H9 (cell line): Measurements from ENCODE around the gene GRK3. TPM values are rescaled to one million over a fixed set of nuclear protein-coding genes. Genes with fewer than 3 reads are reported as not detected.

Experiments
- DNase-seq: peaks from one replicate; pipeline ENCODE4 v3.0.0-alpha.2; 2017
- H2AFZ ChIP-seq: one replicate; pipeline ENCODE4 v1.6.1; 2013; ENCODE audit warnings: mild to moderate bottlenecking, low read length, control low read depth, moderate library complexity
- H2AK5ac ChIP-seq: 2 replicates; pipeline ENCODE4 v1.6.1; 2013; ENCODE audit warnings: low read length, control low read depth, mixed read lengths; ENCODE audit not compliant: insufficient read length
- H2BK120ac ChIP-seq: one replicate; pipeline ENCODE4 v1.6.1; 2013; ENCODE audit warnings: low read depth, mild to moderate bottlenecking, low read length, control low read depth, inconsistent platforms; ENCODE audit not compliant: poor library complexity, severe bottlenecking
- H2BK12ac ChIP-seq: 2 replicates; pipeline ENCODE4 v1.6.1; 2013; ENCODE audit warnings: low read length, control low read depth, mixed read lengths, low read depth; ENCODE audit not compliant: insufficient read length
- H2BK15ac ChIP-seq: 2 replicates; pipeline ENCODE4 v1.6.1; 2013; ENCODE audit warnings: low read depth, low read length, control low read depth
- H2BK20ac ChIP-seq: one replicate; pipeline ENCODE4 v1.6.1; 2013; ENCODE audit warnings: low read depth, mild to moderate bottlenecking, low read length, control low read depth, inconsistent platforms; ENCODE audit not compliant: poor library complexity, severe bottlenecking
- H2BK5ac ChIP-seq: 2 replicates; pipeline ENCODE4 v1.6.1; 2013; ENCODE audit warnings: low read length, control low read depth, mixed read lengths; ENCODE audit not compliant: insufficient read length
- H3K14ac ChIP-seq: 2 replicates; pipeline ENCODE4 v1.6.1; 2013; ENCODE audit warnings: low read length, control low read depth; ENCODE audit not compliant: insufficient read depth
- H3K18ac ChIP-seq: 2 replicates; pipeline ENCODE4 v1.6.1; 2013; ENCODE audit warnings: low read depth, mild to moderate bottlenecking, mixed read lengths, low read length, control low read depth; ENCODE audit not compliant: insufficient read length
- H3K23ac ChIP-seq: 2 replicates; pipeline ENCODE4 v1.6.1; 2013; ENCODE audit warnings: low read length, control low read depth, mixed read lengths, low read depth; ENCODE audit not compliant: insufficient read length
- H3K23me2 ChIP-seq: 2 replicates; pipeline ENCODE4 v1.6.1; 2013; ENCODE audit warnings: low read depth, mild to moderate bottlenecking, mixed read lengths, low read length, control low read depth; ENCODE audit not compliant: insufficient read length, poor library complexity, severe bottlenecking
- H3K27ac ChIP-seq: 2 replicates; pipeline ENCODE4 v1.5.1; 2013; ENCODE audit warnings: low read length, control low read depth, mixed read lengths, low read depth; ENCODE audit not compliant: insufficient read length
- H3K27me3 ChIP-seq: 2 replicates; pipeline ENCODE4 v1.6.1; 2013; ENCODE audit warnings: low read length, control low read depth, inconsistent platforms; ENCODE audit not compliant: insufficient read depth
- H3K4ac ChIP-seq: 2 replicates; pipeline ENCODE4 v1.6.1; 2013; ENCODE audit warnings: low read depth, mild to moderate bottlenecking, control low read depth, inconsistent platforms, low read length, moderate library complexity
- H3K4me1 ChIP-seq: 2 replicates; pipeline ENCODE4 v1.6.1; 2013; ENCODE audit warnings: low read length, control low read depth, inconsistent platforms; ENCODE audit not compliant: insufficient read depth
- H3K4me2 ChIP-seq: 2 replicates; pipeline ENCODE4 v1.6.1; 2013; ENCODE audit warnings: low read length, control low read depth, mixed read lengths; ENCODE audit not compliant: insufficient read length, insufficient read depth
- H3K56ac ChIP-seq: 2 replicates; pipeline ENCODE4 v1.6.1; 2013; ENCODE audit warnings: low read depth, mild to moderate bottlenecking, mixed read lengths, low read length, control low read depth; ENCODE audit not compliant: insufficient read length
- H3K79me1 ChIP-seq: 2 replicates; pipeline ENCODE4 v1.6.1; 2013; ENCODE audit warnings: low read depth, mild to moderate bottlenecking, moderate library complexity, low read length, control low read depth, inconsistent platforms; ENCODE audit not compliant: insufficient read depth, poor library complexity, severe bottlenecking
- H3K79me2 ChIP-seq: 2 replicates; pipeline ENCODE4 v1.6.1; 2013; ENCODE audit warnings: low read length, control low read depth, inconsistent platforms; ENCODE audit not compliant: insufficient read depth
- H3K9ac ChIP-seq: 2 replicates; pipeline ENCODE4 v1.6.1; 2013; ENCODE audit warnings: low read length, control low read depth, mixed read lengths; ENCODE audit not compliant: insufficient read length; ENCODE audit errors: extremely low read depth
- H3K9me3 ChIP-seq: one replicate; pipeline ENCODE4 v1.6.1; 2013; ENCODE audit warnings: low read depth, low read length, inconsistent platforms; ENCODE audit not compliant: control insufficient read depth
- H3T11ph ChIP-seq: one replicate; pipeline ENCODE4 v1.6.1; 2013; ENCODE audit warnings: mild to moderate bottlenecking, low read length, control low read depth, inconsistent platforms
- H4K20me1 ChIP-seq: one replicate; pipeline ENCODE4 v1.6.1; 2013; ENCODE audit not compliant: control insufficient read depth, insufficient read length, insufficient read depth
- H4K5ac ChIP-seq: 2 replicates; pipeline ENCODE4 v1.6.1; 2013; ENCODE audit warnings: low read depth, mild to moderate bottlenecking, mixed read lengths, low read length, control low read depth; ENCODE audit not compliant: insufficient read length
- H4K8ac ChIP-seq: replicated peaks from 2 replicates; pipeline ENCODE4 v1.6.1; 2013; ENCODE audit warnings: low read length, control low read depth, mixed read lengths, low read depth; ENCODE audit not compliant: insufficient read length
- H4K91ac ChIP-seq: 2 replicates; pipeline ENCODE4 v1.6.1; 2013; ENCODE audit warnings: low read depth, mild to moderate bottlenecking, moderate library complexity, mixed read lengths, low read length, control low read depth; ENCODE audit not compliant: insufficient read length
- H3K27ac Mint-ChIP-seq, 3 experiments: 2 replicates in 2 of 3; 3 replicates in 1 of 3; pipeline ENCODE4 v1.8.0; 2020 to 2021; ENCODE audit warnings: mixed read lengths in 3 of 3, mild to moderate bottlenecking in 1 of 3, moderate library complexity in 1 of 3
- H3K27me3 Mint-ChIP-seq: 2 replicates; pipeline ENCODE4 v1.8.0; 2021; ENCODE audit warnings: low read depth, mild to moderate bottlenecking, moderate library complexity, mixed read lengths
- H3K36me3 Mint-ChIP-seq, 3 experiments: 2 replicates in 2 of 3; 3 replicates in 1 of 3; pipeline ENCODE4 v1.8.0; 2020 to 2021; ENCODE audit warnings: low read depth in 3 of 3, mixed read lengths in 3 of 3; ENCODE audit not compliant: insufficient read depth in 1 of 3
- H3K4me1 Mint-ChIP-seq, 2 experiments: 2 replicates each; pipeline ENCODE4 v1.8.0; 2020; ENCODE audit warnings: mixed read lengths in 2 of 2
- H3K4me3 Mint-ChIP-seq, 2 experiments: 2 replicates in 1 of 2; 3 replicates in 1 of 2; pipeline ENCODE4 v1.8.0; 2020 to 2021; ENCODE audit warnings: mild to moderate bottlenecking in 2 of 2, mixed read lengths in 2 of 2, moderate library complexity in 1 of 2
- H3K9me3 Mint-ChIP-seq, 2 experiments: 2 replicates in 1 of 2; 3 replicates in 1 of 2; pipeline ENCODE4 v1.8.0; 2020; ENCODE audit warnings: mild to moderate bottlenecking in 2 of 2, mixed read lengths in 2 of 2, moderate library complexity in 1 of 2
- WGBS: extraction: QIAGEN DNeasy Blood & Tissue Kit; methylation state at CpG from one replicate; pipeline ENCODE4 v1.1.7; 2013; ENCODE audit warnings: missing lambda C conversion rate, low lambda C conversion rate, mixed read lengths; ENCODE audit not compliant: insufficient read length; ENCODE audit errors: extremely low coverage; 5-methylcytosine and 5-hydroxymethylcytosine counted together
- total RNA-seq: library from RNA; stranded (reverse); gene quantifications from 2 replicates; pipeline ENCODE4 v1.2.1, GENCODE V29; 2021
- TF ChIP-seq, protein P1 (sequence below): fragments of 200-600 bp; sonication (generic); conservative IDR thresholded peaks from 3 replicates; pipeline ENCODE4 v1.8.0; 2021; ENCODE audit warnings: antibody characterized with exemption, mild to moderate bottlenecking

Gene GRK3
- total RNA-seq, 1 experiment from 2014 or later: 23.9 TPM

DNA sequence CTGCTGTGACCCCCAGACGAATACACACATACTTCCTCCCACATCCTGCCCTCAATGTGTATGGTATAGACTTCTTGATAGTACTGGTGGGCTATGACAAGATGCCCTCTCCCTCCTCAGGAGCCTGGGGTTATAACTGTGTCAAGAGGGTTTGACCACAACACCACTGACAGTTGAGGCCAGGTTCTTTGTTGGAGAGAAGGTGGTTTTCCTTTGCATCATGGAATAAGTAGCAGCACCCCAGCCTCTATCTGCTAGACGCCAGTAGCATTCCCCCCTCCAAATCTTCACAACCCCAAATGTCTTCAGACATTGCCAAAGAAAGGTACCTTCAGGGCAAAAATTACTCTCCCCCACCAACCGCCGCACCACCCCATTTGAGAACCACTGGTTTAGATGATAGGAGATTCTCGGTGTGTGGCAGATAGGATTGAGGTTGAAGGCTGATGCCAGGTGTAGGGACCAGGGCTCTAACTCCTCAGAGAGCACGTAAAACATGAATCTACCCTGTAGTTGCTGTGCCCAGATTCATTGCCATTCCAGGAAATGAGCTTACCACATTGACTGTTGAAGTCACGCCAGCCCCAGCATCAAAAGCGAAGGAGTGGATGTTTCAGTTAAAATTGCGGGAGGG lies 172.0 kb downstream of the GRK3 start:
- Mint-ChIP-seq H3K27me3 (peaks cover 5% of the 10 kb centered on the region), H3K27ac (no peak overlapping the region)
- WGBS: no CpG with 5 or more reads among the region's 9 CpGs

More for the DNA sequence above, 172.0 kb downstream of the GRK3 start:
- Mint-ChIP-seq H3K9me3 (no peaks in the 10 kb centered on the region), H3K36me3 (no peaks in the 10 kb centered on the region; a peak in 1 of 7 replicates), H3K4me3 (no peak overlapping the region; a peak in 1 of 5 replicates), H3K4me1 (no peaks in the 10 kb centered on the region)
- Histone ChIP-seq H3K4me2 (no peak overlapping the region), H3K18ac (no peak overlapping the region), H2BK120ac (no peak overlapping the region), H3K9me3 (no peaks in the 10 kb centered on the region), H3K14ac (no peak overlapping the region), H3K27ac (no peak overlapping the region), H4K91ac (no peak overlapping the region), H3K79me1 (no peaks in the 10 kb centered on the region), H3K56ac (no peak overlapping the region), H3K79me2 (no peaks in the 10 kb centered on the region), H4K8ac (no peak overlapping the region), H4K5ac (no peak overlapping the region), H3T11ph (no peak overlapping the region), H2BK20ac (no peak overlapping the region), H3K4me1 (no peaks in the 10 kb centered on the region), H2AK5ac (no peak overlapping the region), H2BK5ac (no peak overlapping the region), H2AFZ (no peak overlapping the region), H4K20me1 (no peaks in the 10 kb centered on the region), H2BK15ac (no peak overlapping the region), H3K4ac (no peak overlapping the region), H2BK12ac (no peak overlapping the region), H3K23ac (no peak overlapping the region), H3K9ac (no peak overlapping the region), H3K27me3 (no peaks in the 10 kb centered on the region), H3K23me2 (no peaks in the 10 kb centered on the region)
- TF ChIP-seq, protein P1, sequence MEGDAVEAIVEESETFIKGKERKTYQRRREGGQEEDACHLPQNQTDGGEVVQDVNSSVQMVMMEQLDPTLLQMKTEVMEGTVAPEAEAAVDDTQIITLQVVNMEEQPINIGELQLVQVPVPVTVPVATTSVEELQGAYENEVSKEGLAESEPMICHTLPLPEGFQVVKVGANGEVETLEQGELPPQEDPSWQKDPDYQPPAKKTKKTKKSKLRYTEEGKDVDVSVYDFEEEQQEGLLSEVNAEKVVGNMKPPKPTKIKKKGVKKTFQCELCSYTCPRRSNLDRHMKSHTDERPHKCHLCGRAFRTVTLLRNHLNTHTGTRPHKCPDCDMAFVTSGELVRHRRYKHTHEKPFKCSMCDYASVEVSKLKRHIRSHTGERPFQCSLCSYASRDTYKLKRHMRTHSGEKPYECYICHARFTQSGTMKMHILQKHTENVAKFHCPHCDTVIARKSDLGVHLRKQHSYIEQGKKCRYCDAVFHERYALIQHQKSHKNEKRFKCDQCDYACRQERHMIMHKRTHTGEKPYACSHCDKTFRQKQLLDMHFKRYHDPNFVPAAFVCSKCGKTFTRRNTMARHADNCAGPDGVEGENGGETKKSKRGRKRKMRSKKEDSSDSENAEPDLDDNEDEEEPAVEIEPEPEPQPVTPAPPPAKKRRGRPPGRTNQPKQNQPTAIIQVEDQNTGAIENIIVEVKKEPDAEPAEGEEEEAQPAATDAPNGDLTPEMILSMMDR: no peak
- no peak for DNase-seq
